ENCODE measurements around the gene ZEB2.

ZEB2 gene

GRCh38 chr2:144471305-144472045 is 48.4 kb downstream of the ZEB2 start:
- no peak overlapping the region for H3K27ac ChIP-seq (replicated peaks)
- TF ChIP-seq POLR2AphosphoS5 (IDR thresholded peaks at IDR 0.05; ENCODE audit: low read depth) (no peak), SPI1 (IDR thresholded peaks at IDR 0.05; ENCODE audit: borderline replicate concordance, low read depth) (no peak), GABPA (IDR thresholded peaks at IDR 0.05; ENCODE audit: low read depth) (no peak), CTCF (IDR thresholded peaks at IDR 0.05; ENCODE audit: insufficient read depth, low read length) (no peak), REST (IDR thresholded peaks at IDR 0.05; ENCODE audit: insufficient replicate concordance, low read depth) (no peak)
- no peaks in the 10 kb centered on the region for H3K27me3 ChIP-seq (ENCODE audit: insufficient read depth, poor library complexity, severe bottlenecking)
- DNase-seq (ENCODE audit: low read depth in 1 of 2, low spot score in 1 of 2) = no peak
- no peak overlapping the region for H3K4me3 ChIP-seq (replicated peaks; ENCODE audit: insufficient read depth, low read length)

GRCh38 chr2:144470816-144471215 is 49.1 kb downstream of the ZEB2 start:
- DNase-seq (ENCODE audit: low read depth in 1 of 2, low spot score in 1 of 2) = no peak
- Histone ChIP-seq H3K27ac (replicated peaks) (no peak overlapping the region), H3K27me3 (ENCODE audit: insufficient read depth, poor library complexity, severe bottlenecking) (no peaks in the 10 kb centered on the region), H3K4me3 (replicated peaks; ENCODE audit: insufficient read depth, low read length) (no peak overlapping the region)
- TF ChIP-seq SPI1 (IDR thresholded peaks at IDR 0.05; ENCODE audit: borderline replicate concordance, low read depth) = no peak
- TF ChIP-seq REST (IDR thresholded peaks at IDR 0.05; ENCODE audit: insufficient replicate concordance, low read depth) = no peak
- no peak for TF ChIP-seq GABPA (IDR thresholded peaks at IDR 0.05; ENCODE audit: low read depth)
- TF ChIP-seq POLR2AphosphoS5 (IDR thresholded peaks at IDR 0.05; ENCODE audit: low read depth) = no peak
- no peak for TF ChIP-seq CTCF (IDR thresholded peaks at IDR 0.05; ENCODE audit: insufficient read depth, low read length)

GRCh38 chr2:144470334-144470733 is 49.6 kb downstream of the ZEB2 start:
- Histone ChIP-seq H3K27me3 (ENCODE audit: insufficient read depth, poor library complexity, severe bottlenecking) (no peaks in the 10 kb centered on the region), H3K27ac (replicated peaks) (no peak overlapping the region), H3K4me3 (replicated peaks; ENCODE audit: insufficient read depth, low read length) (no peak overlapping the region)
- TF ChIP-seq CTCF (IDR thresholded peaks at IDR 0.05; ENCODE audit: insufficient read depth, low read length) (no peak), REST (IDR thresholded peaks at IDR 0.05; ENCODE audit: insufficient replicate concordance, low read depth) (no peak), SPI1 (IDR thresholded peaks at IDR 0.05; ENCODE audit: borderline replicate concordance, low read depth) (no peak), POLR2AphosphoS5 (IDR thresholded peaks at IDR 0.05; ENCODE audit: low read depth) (no peak), GABPA (IDR thresholded peaks at IDR 0.05; ENCODE audit: low read depth) (no peak)
- no peak for DNase-seq (ENCODE audit: low read depth in 1 of 2, low spot score in 1 of 2)

Measured in HL-60 (cell line).